Activated CD8-positive, alpha-beta T cell treated with anti-CD3 and anti-CD28 coated beads, Interleukin-2, amount 10 ng/mL, durations not matched to agents 7 days and 5 days (primary cell): ENCODE results near the gene ANGPTL8. TPM values are rescaled to one million over a fixed set of nuclear protein-coding genes. Genes with fewer than 3 reads are reported as not detected.
A peak's percentile ranks its signal among the peaks of the same experiment; 100 is the strongest.

Experiments
- ATAC-seq: fragments of 150-1000 bp; cut with Tn5 transposase; one replicate; pipeline ENCODE4 v1.10.0; 2021; ENCODE audit warnings: moderate library complexity
- CTCF ChIA-PET: fragments of 350-600 bp; sonication (Branson Sonifier 250); formaldehyde crosslinking; loops from one replicate; lab custom pipeline; 2021; ENCODE audit warnings: antibody characterized with exemption; lab: Charles Lee
- POLR2A ChIA-PET: fragments of 350-600 bp; sonication (Branson Sonifier 250); formaldehyde crosslinking; loops from one replicate; lab custom pipeline; 2021; ENCODE audit warnings: antibody characterized with exemption; lab: Charles Lee
- DNase-seq: peaks from one replicate; pipeline ENCODE4 v3.0.0-alpha.2; 2020
- H3K27ac Mint-ChIP-seq: one replicate; pipeline ENCODE4 v1.8.0; 2021; ENCODE audit warnings: mild to moderate bottlenecking, mixed read lengths
- H3K27me3 Mint-ChIP-seq: one replicate; pipeline ENCODE4 v1.8.0; 2021; ENCODE audit warnings: low read depth, mixed read lengths
- H3K36me3 Mint-ChIP-seq: one replicate; pipeline ENCODE4 v1.8.0; 2021; ENCODE audit warnings: low read depth, mixed read lengths
- H3K4me1 Mint-ChIP-seq: one replicate; pipeline ENCODE4 v1.8.0; 2021; ENCODE audit warnings: low read depth, mixed read lengths
- H3K4me3 Mint-ChIP-seq: one replicate; pipeline ENCODE4 v1.8.0; 2021; ENCODE audit warnings: mild to moderate bottlenecking, mixed read lengths
- H3K9me3 Mint-ChIP-seq: one replicate; pipeline ENCODE4 v1.8.0; 2022; ENCODE audit warnings: mixed read lengths; ENCODE audit not compliant: insufficient read depth
- total RNA-seq, 2 experiments: library from RNA; stranded (reverse); gene quantifications; one replicate each; pipeline ENCODE4 v1.2.3, GENCODE V29; 2021

The ANGPTL8 gene
- total RNA-seq, 2 experiments from 2014 or later, result not detected

- Mint-ChIP-seq H3K27me3 (peaks cover 16% of the 10 kb centered on the region), H3K9me3 (peaks cover 5% of the 10 kb centered on the region), H3K27ac (no peak overlapping the region), H3K4me1 (peaks cover 5% of the 10 kb centered on the region), H3K4me3 (no peak overlapping the region), H3K36me3 (no peaks in the 10 kb centered on the region)
- ChIA-PET CTCF (interaction anchor here (1.0 kb wide), 1 partner anchor 141 kb away, joined by 3 read pairs; no protein-coding TSS in a partner anchor), POLR2A (no interaction called here)
- DNase-seq (no peak), ATAC-seq (no peak)
Observed at GRCh38 chr19:11242025-11242424, 2.6 kb downstream of the ANGPTL8 start.

- Mint-ChIP-seq H3K27ac (no peak overlapping the region), H3K4me1 (peaks cover 5% of the 10 kb centered on the region), H3K36me3 (no peaks in the 10 kb centered on the region), H3K4me3 (no peak overlapping the region), H3K9me3 (peaks cover 5% of the 10 kb centered on the region), H3K27me3 (peaks cover 16% of the 10 kb centered on the region)
- POLR2A ChIA-PET, result no interaction called here
- DNase-seq, result peak; percentile 88
- peak; percentile 96 for ATAC-seq
- CTCF ChIA-PET, result interaction anchor here (0.7 to 1.6 kb wide), 5 partner anchors 12 to 180 kb away, joined by 3 to 5 read pairs (median 3); partner anchors contain the start of gene SWSAP1
Observed at GRCh38 chr19:11242864-11243797, 3.7 kb downstream of the ANGPTL8 start.

GRCh38 chr19:11243798-11244169, 4.4 kb downstream of the ANGPTL8 start:
- Mint-ChIP-seq H3K36me3 (no peaks in the 10 kb centered on the region), H3K9me3 (peaks cover 3% of the 10 kb centered on the region), H3K27ac (no peak overlapping the region), H3K4me3 (no peak overlapping the region), H3K27me3 (peaks cover 16% of the 10 kb centered on the region), H3K4me1 (peaks cover 5% of the 10 kb centered on the region)
- no peak for ATAC-seq
- ChIA-PET CTCF (interaction anchor here (0.7 to 1.6 kb wide), 4 partner anchors 11 to 179 kb away, joined by 3 to 5 read pairs (median 3); partner anchors contain the start of gene SWSAP1), POLR2A (no interaction called here)
- no peak for DNase-seq

- no peak for ATAC-seq
- CTCF ChIA-PET, result interaction anchor here (1.6 kb wide), 1 partner anchor 10 kb away, joined by 5 read pairs; no protein-coding TSS in a partner anchor
- peaks cover 5% of the 10 kb centered on the region for H3K4me1 Mint-ChIP-seq
Observed at GRCh38 chr19:11244846-11245589, 5.6 kb downstream of the ANGPTL8 start.

GRCh38 chr19:11246941-11247340, 7.5 kb downstream of the ANGPTL8 start:
- DNase-seq, result no peak
- Mint-ChIP-seq H3K36me3 (no peaks in the 10 kb centered on the region), H3K27me3 (peaks cover 16% of the 10 kb centered on the region), H3K4me3 (no peak overlapping the region), H3K4me1 (peaks cover 5% of the 10 kb centered on the region), H3K27ac (no peak overlapping the region), H3K9me3 (no peaks in the 10 kb centered on the region)
- ChIA-PET CTCF (no interaction called here), POLR2A (no interaction called here)
- no peak for ATAC-seq

More at GRCh38 chr19:11244846-11245589, 5.6 kb downstream of the ANGPTL8 start:
- H3K4me3 Mint-ChIP-seq, result no peak overlapping the region
- no peaks in the 10 kb centered on the region for H3K9me3 Mint-ChIP-seq
- POLR2A ChIA-PET, result no interaction called here
- H3K27ac Mint-ChIP-seq, result no peak overlapping the region
- H3K36me3 Mint-ChIP-seq, result no peaks in the 10 kb centered on the region
- no peak for DNase-seq
- peaks cover 16% of the 10 kb centered on the region for H3K27me3 Mint-ChIP-seq

- POLR2A ChIA-PET, result no interaction called here
- ATAC-seq, result no peak
- Mint-ChIP-seq H3K4me3 (no peak overlapping the region), H3K27ac (no peak overlapping the region), H3K9me3 (no peaks in the 10 kb centered on the region), H3K36me3 (no peaks in the 10 kb centered on the region), H3K27me3 (peaks cover 16% of the 10 kb centered on the region), H3K4me1 (peaks cover 5% of the 10 kb centered on the region)
- DNase-seq, result no peak
- CTCF ChIA-PET, result no interaction called here
Observed at GRCh38 chr19:11247391-11247790, 8.0 kb downstream of the ANGPTL8 start.

GRCh38 chr19:11247934-11248333, 8.5 kb downstream of the ANGPTL8 start:
- CTCF ChIA-PET, result no interaction called here
- H3K4me3 Mint-ChIP-seq, result no peak overlapping the region
- H3K9me3 Mint-ChIP-seq, result no peaks in the 10 kb centered on the region
- H3K36me3 Mint-ChIP-seq, result no peaks in the 10 kb centered on the region
- POLR2A ChIA-PET, result no interaction called here
- ATAC-seq (no peak), DNase-seq (no peak)
- H3K27ac Mint-ChIP-seq, result no peak overlapping the region
- peaks cover 13% of the 10 kb centered on the region for H3K27me3 Mint-ChIP-seq
- H3K4me1 Mint-ChIP-seq, result peaks cover 5% of the 10 kb centered on the region

GRCh38 chr19:11248852-11249251, 9.4 kb downstream of the ANGPTL8 start:
- ATAC-seq (no peak), DNase-seq (no peak)
- Mint-ChIP-seq H3K4me1 (peaks cover under 1% of the 10 kb centered on the region), H3K36me3 (no peaks in the 10 kb centered on the region), H3K27me3 (peaks cover 9% of the 10 kb centered on the region), H3K27ac (no peak overlapping the region), H3K4me3 (no peak overlapping the region), H3K9me3 (no peaks in the 10 kb centered on the region)
- ChIA-PET POLR2A (no interaction called here), CTCF (no interaction called here)

- Mint-ChIP-seq H3K27ac (no peak overlapping the region), H3K4me3 (no peak overlapping the region), H3K4me1 (no peaks in the 10 kb centered on the region), H3K27me3 (peaks cover 4% of the 10 kb centered on the region), H3K36me3 (no peaks in the 10 kb centered on the region), H3K9me3 (no peaks in the 10 kb centered on the region)
- DNase-seq (no peak), ATAC-seq (no peak)
- ChIA-PET CTCF (no interaction called here), POLR2A (no interaction called here)
Observed at GRCh38 chr19:11251217-11251616, 11.8 kb downstream of the ANGPTL8 start.

- no peak overlapping the region for H3K4me3 Mint-ChIP-seq
- ATAC-seq (no peak), DNase-seq (no peak)
- no peak overlapping the region for H3K27ac Mint-ChIP-seq
- H3K4me1 Mint-ChIP-seq, result no peaks in the 10 kb centered on the region
- peaks cover 2% of the 10 kb centered on the region for H3K27me3 Mint-ChIP-seq
- ChIA-PET POLR2A (no interaction called here), CTCF (no interaction called here)
- no peaks in the 10 kb centered on the region for H3K36me3 Mint-ChIP-seq
- no peaks in the 10 kb centered on the region for H3K9me3 Mint-ChIP-seq
Observed at GRCh38 chr19:11251650-11252314, 12.4 kb downstream of the ANGPTL8 start.

GRCh38 chr19:11252665-11253355, 13.4 kb downstream of the ANGPTL8 start:
- ATAC-seq, result no peak
- no peak overlapping the region for H3K4me3 Mint-ChIP-seq
- CTCF ChIA-PET, result no interaction called here

More at GRCh38 chr19:11252665-11253355, 13.4 kb downstream of the ANGPTL8 start:
- H3K9me3 Mint-ChIP-seq, result no peaks in the 10 kb centered on the region
- POLR2A ChIA-PET, result no interaction called here
- no peak overlapping the region for H3K27ac Mint-ChIP-seq
- H3K27me3 Mint-ChIP-seq, result no peaks in the 10 kb centered on the region
- H3K36me3 Mint-ChIP-seq, result no peaks in the 10 kb centered on the region
- no peaks in the 10 kb centered on the region for H3K4me1 Mint-ChIP-seq
- DNase-seq, result no peak
